GM19372 (cell line): ENCODE results near the gene PINLYP.
"Not testable (repeated sequence)": the region's sequence is repeated elsewhere in the genome, so short reads cannot be mapped to it uniquely, and the experiment has no call there.

Experiments
- ATAC-seq: cut with Tn5 transposase; IDR thresholded peaks from one replicate; pipeline ENCODE4 v1.9.1; 2021; ENCODE audit warnings: mild to moderate bottlenecking, low read depth, moderate library complexity; ENCODE audit not compliant: unreplicated experiment

PINLYP gene

DNA sequence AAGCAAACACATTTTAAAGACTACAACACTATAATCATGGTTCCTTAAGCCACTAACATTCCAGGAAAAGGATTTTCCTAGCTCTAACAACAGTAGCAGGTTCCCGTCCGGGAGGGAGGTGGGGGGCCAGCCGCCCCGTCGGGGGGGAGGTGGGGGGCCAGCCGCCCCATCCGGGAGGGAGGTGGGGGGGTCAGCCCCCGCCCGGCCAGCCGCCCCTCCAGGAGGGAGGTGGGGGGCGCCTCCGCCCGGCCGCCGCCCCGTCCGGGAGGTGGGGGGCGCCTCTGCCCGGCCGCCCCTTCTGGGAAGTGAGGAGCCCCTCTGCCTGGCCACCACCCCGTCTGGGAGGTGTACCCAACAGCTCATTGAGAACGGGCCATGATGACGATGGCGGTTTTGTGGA is 27.7 kb upstream of the PINLYP start:
- ATAC-seq: not testable (repeated sequence)

DNA sequence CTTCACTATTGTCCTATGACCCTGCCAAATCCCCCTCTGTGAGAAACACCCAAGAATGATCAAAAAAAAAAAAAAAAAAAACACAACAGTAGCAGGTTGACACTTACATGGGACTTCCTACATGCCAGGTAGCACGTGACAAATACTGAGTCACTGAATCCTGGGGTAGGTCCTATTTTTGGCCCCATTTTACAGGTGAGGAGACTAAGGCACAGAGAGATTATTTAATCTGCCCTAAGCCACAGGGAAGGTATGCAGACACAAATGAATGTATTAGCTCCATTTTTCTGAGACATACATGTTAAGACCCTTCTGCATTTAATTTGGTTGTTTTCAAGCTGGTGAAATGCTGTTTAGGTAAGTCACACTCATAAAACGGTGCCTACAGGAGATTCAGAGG is 26.9 kb upstream of the PINLYP start:
- ATAC-seq: no peak

GRCh38 chr19:43551399-43552197 is 24.0 kb upstream of the PINLYP start:
- no peak for ATAC-seq

DNA sequence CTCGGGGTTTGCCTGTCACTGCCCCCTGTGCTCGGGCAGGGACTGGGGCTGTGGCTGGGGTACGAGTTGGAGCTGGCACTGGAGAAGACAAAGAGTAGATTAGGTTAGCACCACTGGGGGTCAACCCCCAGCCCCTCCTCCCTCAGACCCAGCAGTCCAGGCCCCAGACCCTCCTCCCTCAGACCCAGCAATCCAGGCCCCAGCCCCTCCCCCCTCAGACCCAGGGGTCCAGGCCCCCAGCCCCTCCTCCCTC is 23.5 kb upstream of the PINLYP start:
- ATAC-seq: no peak

DNA sequence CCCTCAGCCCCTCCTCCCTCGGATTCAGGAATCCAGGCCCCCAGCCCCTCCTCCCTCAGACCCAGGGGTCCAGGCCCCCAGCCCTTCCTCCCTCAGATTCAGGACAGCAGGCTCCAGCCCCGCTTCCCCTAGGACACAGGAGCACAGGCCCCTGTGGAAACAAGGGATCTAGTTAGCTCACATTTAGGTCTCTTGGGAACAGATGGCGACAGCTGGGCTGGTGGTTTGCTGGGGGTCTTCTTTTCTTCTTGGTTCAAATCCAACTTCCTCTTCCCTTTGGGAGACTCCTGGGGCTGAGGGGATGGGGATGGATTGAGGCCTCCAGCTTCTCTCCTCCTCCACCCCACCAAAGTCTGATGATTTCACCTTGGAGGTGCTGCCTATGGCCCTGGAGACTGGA is 23.0 kb upstream of the PINLYP start:
- no peak for ATAC-seq

- no peak for ATAC-seq
Observed at GRCh38 chr19:43553656-43554055, 21.9 kb upstream of the PINLYP start.

- no peak for ATAC-seq
Observed at GRCh38 chr19:43554317-43554895, 21.2 kb upstream of the PINLYP start.

DNA sequence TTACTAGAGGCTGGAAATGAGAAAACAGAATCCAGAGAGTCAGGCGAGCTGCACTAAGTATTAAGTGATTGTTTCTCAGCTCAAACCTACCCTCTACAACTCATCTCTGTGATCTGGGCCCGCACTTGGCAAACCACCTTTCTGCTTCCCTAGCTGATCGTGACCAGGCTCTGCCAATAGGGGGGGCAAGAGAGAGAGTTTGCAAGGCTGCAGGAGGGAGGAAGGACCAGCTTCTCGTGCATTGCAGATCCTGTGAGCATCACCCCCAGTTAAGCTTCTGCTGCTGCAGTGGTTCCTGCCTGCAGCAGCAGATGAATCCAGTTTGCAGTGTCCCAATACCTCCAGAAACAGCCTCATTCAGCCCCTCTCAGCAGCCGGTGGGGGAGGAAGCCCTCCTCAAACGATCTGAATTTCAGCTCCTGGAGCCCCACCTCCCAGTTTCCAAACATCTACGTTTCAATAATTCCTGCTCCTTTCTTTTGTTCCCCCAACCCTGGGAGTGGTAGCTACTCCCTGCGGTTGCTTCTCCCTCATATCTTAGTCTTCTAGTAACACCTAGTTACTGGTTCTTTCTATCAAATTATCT is 20.3 kb upstream of the PINLYP start:
- ATAC-seq: no peak

DNA sequence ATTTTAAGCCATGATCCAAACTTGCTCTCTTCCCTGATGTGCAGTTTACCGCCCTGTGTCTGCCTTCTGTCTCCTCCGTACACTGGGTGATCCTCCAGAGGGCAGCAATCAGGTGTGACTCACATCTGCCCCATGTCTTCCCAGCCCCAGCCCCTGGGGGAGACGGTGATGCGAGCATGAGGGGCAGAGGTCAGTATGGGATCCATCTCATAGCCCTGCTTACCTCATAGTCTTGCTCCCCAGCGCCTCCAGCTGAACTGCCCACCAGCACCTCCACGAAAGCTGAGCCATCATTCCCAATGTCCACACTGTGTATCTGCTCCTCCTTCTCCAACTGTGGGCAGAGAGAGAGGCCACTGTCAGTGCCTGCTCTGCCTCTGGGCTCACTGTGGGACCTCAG is 14.9 kb upstream of the PINLYP start:
- ATAC-seq: no peak

- ATAC-seq: no peak
Observed at GRCh38 chr19:43561139-43561970, 14.2 kb upstream of the PINLYP start.

DNA sequence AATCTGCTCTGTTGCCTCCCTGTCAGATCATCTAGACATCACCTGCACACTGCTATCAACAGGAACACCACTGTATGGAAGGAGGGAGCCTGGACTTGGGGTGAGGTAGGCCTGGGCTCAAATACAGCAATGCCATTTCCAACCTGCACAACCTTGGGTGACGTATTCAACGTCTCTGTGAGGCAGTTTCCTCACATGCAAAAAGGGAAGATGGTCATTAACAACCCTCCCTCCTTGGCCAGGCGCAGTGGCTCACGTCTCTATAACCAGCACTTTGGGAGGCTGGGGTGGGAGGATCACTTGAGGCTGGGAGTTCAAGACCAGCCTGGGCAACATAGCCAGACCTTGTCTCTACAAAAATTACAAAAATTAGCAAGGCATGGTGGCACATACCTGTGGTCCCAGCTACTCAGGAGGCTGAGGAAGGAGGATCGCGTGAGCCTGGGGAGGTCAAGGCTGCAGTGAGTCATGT is 13.3 kb upstream of the PINLYP start:
- no peak for ATAC-seq

DNA sequence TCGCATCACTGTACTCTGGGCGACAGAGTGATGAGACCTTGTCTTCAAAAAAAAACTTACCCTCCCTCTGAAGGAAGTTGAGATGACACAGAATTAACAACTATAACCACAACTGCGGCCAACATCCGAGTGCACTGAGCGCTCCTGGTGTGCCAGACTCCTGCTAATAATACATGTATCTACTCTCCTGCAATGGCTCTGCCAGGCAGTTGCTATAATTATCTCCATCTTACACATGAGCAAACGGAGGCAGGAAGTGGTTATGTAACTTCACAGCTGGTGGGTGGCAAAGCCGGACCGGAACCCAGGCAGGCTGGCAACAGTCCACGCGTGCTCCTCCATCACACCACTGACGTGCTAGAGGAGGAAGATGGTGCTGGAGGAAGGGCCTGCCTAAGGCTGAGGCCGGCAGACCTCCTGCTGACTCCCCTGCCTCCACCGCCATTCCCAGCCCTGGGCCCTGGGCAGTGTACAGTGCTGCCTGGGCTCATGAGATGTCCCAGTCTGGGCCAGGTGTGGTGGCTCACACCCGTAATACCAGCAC is 12.8 kb upstream of the PINLYP start:
- no peak for ATAC-seq

DNA sequence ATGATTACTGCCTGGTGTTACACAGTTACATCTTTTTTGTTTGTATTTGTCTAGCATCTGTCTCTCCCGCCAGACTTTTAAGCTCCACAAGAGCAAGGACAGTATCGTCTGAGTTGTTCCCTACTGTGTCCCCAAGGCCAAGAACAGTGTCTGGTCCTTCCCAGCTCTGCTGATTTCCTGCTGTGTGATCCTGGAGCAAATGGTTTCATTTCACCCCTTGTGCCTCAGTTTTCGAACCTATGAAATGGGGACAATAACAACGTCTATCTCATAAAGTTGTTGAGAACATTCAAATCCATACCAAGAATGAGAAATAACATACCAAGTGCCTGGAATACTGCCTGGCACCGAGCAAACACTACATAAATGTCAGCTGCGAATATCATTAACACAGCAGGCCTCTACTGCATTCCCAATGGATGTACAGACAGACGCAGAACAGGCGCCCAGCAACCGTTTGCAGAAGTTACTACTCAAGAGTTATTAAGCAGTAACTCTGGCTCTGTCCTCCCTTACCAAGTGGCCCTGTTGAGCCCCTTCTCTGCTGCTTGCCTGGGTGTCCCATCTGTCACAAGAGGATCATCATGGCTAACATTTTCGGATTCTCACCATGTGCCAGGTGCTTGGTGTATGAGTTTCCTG is 11.7 kb upstream of the PINLYP start:
- ATAC-seq: no peak

DNA sequence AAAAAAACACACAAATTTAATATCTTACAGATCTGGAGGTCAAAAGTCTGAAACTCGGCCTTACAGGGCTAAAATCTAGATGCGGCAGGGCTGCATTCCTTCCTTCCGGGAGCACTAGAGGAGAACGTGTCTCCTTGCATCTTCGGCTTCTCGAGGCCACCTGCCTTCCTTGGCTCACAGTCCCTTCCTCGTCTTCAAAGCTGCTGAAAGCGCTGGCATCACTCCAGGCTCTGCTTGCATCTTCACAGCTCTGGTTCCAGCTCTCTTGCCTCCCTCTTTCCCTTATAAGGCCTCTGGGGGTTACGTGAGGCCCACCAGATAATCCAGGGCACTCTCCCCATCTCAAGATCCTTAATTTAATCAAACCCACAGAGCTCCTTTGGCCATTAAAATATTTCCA is 10.8 kb upstream of the PINLYP start:
- ATAC-seq: no peak

DNA sequence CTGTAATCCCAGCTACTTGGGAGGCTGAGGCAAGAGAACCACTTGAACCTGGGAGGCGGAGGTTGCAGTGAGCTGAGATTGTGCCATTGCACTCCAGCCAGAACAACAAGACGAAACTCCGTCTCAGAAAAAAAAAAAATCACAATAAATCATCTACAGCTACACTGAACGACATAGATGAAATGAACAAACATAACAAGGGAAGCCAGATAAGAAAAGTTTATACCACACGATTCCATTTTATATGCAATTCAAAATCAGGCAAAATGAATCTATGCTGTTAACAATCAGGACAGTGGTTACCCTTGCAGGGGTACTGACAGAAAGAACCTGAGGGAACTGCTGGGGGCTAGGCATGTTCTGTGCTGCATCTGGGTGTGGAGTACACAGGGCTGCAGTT is 5.9 kb upstream of the PINLYP start:
- ATAC-seq: no peak

- no peak for ATAC-seq
Observed at GRCh38 chr19:43570174-43570791, 5.3 kb upstream of the PINLYP start.

- no peak for ATAC-seq
Observed at GRCh38 chr19:43572171-43572588, 3.4 kb upstream of the PINLYP start.

GRCh38 chr19:43574424-43575155 is 1.0 kb upstream of the PINLYP start:
- no peak for ATAC-seq
